Left lobe of liver (tissue), 2 donors: ENCODE data around the gene MACC1. TPM values are rescaled to one million over a fixed set of nuclear protein-coding genes. Genes with fewer than 3 reads are reported as not detected.

Experiments used
- ATAC-seq: fragments of 200-7000 bp; cut with Tn5 transposase; one replicate; pipeline ENCODE4 v1.9.1; 2020; ENCODE audit warnings: mild to moderate bottlenecking, moderate library complexity
- DNase-seq: peaks from one replicate; pipeline ENCODE4 v3.0.0-alpha.2; 2020; ENCODE audit warnings: low spot score
- total RNA-seq: library from RNA; stranded (reverse); gene quantifications from one replicate; pipeline ENCODE4 v1.2.1, GENCODE V29; 2021
- donor health status: DM: no; HTN: no; CAD: no; lungs with moderate emphysema.
- donor health status: DM: no; HTN: yes; CAD: no.

The MACC1 gene
- total RNA-seq, 1 donor from 2014 or later: 0.38 TPM

- DNase-seq (no peak), ATAC-seq (no peak)
These were observed 127.8 kb downstream of the MACC1 start for GRCh38 chr7:20089431-20089830.

GRCh38 chr7:20085086-20085485 lies 132.1 kb downstream of the MACC1 start:
- ATAC-seq (no peak), DNase-seq (no peak)

Other genes with a start within 250 kb of the MACC1 start
- 1.3 TPM for gene ITGB8, start 113.5 kb upstream of the MACC1 start, total RNA-seq